T follicular helper cell (primary cell): ENCODE data around the gene KMT5C.
"Not testable (repeated sequence)": the region's sequence is repeated elsewhere in the genome, so short reads cannot be mapped to it uniquely, and the experiment has no call there.

ENCODE experiments used
- DNase-seq: peaks from one replicate; pipeline ENCODE4 v3.0.0-alpha.2; 2020; ENCODE audit warnings: low read depth

KMT5C gene

DNA sequence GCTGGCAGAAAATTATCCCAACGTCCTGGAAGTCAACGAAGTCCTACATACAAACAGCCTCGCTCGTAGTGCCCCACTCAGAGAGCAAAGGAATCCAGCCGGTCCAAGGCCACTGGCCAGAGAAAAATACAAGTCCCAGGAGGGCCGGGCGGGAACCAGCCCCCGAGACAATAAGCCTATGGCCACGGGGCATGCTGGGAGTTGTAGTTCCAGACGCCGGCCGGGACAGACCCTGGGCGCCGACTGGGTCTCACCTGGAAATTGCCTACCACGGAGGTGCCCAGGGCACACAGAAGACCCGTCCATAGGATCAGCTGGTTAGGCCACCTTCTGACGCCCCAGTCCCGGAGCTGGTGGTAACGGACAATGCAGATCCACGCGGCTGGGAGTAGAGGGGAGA, 19.9 kb upstream of the KMT5C start:
- DNase-seq, result no peak

DNA sequence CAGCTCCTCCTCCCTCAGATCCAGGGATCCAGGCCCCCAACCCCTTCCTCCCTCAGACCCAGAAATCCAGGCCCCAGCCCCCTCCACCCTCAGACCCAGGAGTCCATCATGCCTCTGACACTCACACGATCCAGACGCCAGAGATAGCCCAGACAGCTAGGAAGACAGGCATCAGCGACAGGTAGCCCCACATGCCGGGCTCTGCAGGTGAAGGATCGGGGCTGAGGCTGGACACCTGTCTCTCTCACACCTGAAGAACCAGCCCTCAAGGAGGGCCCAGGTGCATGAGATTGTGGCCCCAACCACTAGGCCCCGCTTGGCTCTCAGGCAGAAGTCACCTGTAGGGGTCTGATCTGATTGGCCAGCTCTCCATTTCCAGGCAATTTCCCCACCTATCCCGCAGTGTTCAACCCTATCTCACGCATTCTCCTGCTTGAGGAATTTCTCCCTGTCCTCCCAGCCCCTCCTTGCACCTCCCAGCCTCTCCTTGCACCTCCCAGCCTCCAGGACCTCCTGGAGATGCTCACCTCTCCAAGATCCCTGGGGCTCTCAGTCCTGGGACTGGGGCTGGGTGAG, 18.7 kb upstream of the KMT5C start:
- DNase-seq, result no peak

DNA sequence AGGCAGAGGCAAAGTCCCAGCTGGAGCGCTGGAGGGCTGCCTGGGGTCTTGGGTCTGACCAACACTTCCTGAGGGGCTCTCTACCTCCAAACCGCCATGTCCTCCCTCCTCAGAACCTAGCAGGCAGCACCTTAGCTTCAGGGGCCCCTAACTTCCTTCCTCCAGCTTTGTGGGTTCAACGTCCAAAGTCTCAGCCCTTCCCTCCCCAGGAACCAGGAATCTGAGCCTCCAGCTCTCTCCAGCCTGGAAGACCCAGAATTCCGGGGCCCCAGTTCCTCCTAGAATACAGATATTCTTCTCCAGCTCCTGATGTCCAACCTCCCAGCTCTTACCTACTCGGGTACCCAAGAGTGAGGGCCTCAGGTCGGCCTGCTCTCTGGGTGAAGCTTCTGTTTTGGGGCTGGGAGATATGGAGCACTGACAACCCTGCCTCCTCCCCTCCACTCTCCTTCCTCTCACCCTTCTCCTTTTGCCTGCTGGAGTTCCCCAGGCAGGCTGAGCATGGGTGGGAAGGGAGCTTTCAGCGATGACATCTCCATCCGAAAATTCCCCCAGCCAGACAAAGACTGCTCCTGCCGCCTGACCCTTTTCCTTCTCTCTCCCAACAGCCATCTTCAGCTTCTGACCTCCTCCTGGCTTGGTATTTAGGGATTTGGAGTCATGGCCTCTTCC, 18.1 kb upstream of the KMT5C start:
- DNase-seq, result no peak

DNA sequence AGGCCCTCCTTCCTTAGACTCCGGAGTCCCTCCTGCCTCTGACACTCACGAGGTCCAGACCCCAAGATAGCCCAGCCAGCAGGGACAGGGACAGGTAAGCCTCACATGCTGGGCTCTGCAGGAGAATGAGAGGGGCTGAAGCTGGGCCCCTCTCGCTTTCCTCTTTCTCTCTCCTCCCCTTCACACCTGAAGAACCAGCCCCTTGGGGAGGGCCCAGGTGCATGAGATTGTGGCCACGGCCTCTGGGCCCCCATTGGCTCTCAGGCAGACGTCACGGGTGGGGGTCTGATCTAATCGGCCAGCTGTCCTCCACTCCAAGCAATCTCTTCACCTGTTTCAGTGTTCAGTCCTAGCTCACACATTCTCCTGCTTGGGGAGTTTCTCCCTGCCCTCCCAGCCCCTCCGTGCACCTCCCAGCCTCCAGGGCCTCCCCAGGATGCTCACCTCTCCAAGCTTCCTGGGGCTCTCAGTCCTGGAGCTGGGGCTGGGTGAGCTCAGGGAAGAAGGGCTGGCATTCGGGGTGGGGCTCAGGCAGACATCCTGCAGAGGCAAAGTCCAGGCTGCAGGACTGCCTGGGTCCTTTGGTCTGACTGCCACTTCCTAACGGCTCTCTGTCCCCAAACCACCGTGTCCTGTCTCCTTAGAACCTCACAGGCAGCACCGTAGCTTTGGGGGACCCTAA, 17.3 kb upstream of the KMT5C start:
- DNase-seq, result no peak

DNA sequence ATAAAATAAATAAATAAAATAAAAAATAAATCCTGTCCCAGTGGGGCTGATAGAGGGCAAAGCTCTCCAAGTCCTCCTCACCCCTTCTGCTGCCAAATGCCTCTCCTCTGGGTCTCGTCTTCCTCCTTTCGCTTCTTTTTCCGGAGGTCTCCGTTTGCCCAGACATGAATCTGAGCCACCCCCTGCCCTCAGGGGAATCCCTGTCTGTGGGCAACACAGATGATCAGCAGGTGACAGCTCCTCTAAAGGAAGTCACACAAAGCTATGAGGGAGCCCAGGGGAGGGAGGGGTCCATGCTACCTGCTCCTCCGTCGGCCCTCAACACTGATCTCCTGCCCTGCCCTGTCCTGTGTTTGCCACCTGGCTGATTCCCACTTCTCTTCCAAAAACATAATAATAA, 15.0 kb upstream of the KMT5C start:
- no peak for DNase-seq

DNA sequence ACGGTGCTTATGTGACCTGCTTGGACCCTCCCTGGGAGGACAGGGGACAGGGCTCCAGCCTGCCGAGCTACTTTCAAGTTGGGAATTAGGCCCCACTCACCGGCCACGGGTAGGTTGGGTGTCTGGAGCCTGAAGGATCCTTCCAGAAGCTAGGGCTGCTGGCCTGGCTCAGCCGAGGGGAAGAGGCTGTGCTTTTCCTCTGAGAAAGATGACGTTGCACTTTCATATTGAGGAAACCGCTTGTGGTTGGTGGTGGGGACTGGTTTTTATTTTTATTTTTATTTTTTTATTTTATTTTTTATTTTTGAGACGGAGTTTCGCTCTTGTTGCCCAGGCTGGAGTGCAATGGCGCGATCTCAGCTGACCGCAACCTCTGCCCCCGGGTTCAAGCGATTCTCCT, 14.5 kb upstream of the KMT5C start, which contains the start of gene TMEM150B:
Gene TMEM150B, minus strand, starts transcription at position 170 of the 400 bp plus-strand sequence. CDS start 4,305 bp downstream, outside the sequence.
- DNase-seq, result no peak

DNA sequence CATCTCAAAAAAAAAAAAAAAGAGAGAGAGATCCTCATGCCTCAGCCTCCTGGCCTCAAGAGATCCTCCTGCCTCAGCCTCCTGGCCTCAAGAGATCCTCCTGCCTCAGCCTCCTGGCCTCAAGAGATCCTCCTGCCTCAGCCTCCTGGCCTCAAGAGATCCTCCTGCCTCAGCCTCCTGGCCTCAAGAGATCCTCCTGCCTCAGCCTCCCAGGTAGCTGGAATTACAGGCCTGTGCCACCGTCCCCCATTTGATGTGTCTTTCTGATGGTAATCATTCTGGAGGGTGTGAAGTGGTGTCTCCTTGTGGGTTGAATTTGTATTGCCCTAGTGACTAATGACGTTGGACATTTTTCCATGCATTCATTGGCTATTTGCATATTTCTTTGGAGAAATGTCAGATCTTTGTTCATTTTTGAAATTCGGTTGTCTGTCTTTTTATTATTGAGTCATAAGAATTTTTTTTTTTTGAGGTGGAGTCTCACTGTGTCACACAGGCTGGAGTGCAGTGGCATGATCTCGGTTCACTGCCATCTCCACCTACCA, 10.8 kb upstream of the KMT5C start:
- not testable (repeated sequence) for DNase-seq

DNA sequence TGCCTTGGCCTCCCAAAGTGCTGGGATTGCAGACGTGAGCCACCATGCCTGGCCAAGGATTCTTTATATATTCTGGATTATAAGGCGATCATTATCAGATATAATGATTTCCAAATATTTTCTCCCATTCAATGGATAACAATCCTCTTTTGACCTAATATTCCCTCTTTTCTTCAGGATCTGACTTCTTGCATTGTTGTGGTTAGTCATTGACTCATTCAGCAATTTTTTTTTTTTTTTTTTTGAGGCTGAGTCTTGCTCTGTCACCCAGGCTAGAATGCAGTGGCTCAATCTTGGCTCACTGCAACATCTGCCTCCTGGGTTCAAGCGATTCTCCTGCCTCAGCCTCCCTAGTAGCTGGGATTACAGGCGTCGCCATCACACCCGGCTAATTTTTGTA, 9.9 kb upstream of the KMT5C start:
- not testable (repeated sequence) for DNase-seq

DNA sequence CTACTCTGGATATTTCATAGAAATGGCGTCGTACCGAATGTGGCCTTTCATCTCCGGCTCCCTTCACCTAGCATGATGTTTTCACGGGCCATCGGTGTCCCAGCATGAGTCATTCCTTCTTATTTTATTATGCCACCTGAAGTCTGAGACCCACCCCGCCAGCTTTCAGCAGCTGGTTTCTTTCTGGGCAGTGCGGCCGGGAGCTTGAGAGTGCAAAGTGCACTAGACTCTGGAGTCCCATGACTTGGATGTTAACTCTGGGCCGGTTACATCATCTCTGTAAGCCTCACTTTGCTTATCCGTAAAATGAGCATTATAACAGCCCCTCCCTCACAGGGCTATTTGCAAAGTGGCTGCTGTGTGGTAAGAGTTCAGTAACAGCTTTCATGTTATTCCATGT, 5.8 kb upstream of the KMT5C start:
- no peak for DNase-seq

DNA sequence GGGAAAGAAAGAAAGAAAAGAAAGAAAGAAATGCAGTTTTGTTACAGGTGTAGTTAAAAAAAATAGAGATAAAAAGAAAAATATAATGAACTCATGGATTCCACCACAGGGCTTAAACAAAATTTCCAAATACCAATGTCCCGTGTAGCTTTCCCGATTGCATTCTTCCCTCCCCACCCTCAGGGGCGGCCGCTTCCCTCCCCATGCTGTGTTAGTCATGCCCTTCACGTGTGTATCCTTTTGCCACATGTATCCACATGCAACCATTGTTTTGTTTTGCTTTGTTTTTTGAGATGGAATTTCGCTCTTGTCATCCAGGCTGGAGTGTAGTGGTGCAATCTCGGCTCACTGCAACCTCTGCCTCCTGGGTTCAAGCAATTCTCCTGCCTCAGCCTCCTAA, 3.6 kb upstream of the KMT5C start:
- DNase-seq, result no peak

DNA sequence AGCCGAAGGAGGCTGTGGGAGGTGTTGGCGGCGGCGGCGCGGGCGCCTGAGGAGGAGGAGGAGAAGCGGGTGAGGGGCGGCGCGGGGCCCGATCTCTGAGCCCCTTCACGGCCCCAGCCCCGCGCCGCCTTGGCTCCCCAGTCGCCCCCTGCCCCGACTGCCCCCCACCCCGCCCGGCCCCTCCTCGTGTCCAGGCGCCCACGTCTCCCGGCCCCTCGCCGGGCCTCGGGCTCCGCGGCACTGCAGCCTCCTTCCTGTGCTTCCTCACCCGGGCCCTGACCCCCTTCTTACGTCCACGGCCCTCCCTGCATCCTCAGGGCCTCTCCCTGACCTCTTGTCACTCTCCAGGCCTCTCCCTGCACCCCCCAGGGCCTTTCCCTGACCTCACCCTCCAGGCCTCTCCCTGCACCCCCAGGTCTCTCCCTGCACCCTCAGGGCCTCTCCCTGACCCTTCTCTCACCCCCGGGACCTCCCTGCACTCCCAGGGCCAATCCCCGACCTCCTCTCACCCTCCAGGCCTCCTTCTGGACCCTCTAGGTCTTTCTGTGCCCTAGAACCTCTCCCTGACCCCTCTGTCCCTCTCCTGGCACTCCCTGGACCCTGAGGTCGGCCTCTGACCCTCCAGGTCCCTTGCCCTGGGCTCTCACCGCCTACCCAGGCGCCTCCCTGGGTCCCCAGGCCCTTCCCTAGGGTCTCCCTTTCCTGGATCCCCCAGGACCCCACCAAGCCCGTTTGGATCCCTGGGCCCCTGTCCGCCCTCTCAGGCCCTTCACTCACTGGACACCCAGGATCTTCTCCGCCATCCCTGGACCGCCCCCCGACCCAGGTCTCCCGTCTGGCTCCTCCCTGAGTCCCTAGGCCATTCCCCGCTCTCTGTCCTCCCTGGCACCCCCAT, 460 bp downstream of the KMT5C start:
- no peak for DNase-seq

DNA sequence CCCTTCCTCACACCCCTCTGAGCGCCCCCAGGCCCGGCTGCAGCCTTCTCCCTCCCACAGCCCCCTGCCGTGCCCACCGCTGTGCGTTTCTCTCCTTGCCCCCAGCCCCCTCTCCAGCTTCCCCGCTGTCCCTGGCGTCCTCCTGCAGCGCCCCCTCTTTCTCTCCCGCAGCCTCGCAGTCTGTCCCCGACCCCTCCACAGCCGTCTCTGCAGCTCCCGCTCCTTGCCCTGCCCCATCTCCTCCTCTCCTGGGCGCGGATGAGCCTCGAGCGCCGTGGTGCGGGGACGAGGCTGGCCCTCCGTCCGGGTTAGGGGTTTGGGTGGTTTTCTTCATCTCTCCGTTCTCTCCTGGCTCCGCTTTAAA, 1.1 kb downstream of the KMT5C start:
- DNase-seq, result no peak

DNA sequence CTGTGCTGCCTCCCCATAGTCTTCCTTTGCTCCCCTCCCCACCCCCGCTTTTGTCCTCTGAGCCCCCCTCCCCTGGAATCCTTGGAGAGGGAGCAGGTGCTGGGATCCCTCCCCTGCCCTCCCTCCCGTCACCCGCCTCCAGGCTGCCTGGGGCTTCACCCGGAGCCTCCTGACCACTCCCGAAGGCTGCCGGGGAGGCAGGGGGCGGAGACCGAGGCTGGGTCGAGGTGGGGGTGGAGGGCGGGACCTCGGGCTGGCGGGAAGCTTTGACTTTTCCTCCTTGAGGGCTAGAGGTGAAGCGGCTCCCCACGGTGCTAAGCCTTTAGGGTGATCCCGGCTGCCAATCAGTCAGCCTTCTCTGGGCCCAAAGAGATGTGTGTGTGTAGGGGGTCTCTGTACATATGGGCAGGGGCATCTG, 1.5 kb downstream of the KMT5C start:
- peak; percentile 23 for DNase-seq

DNA sequence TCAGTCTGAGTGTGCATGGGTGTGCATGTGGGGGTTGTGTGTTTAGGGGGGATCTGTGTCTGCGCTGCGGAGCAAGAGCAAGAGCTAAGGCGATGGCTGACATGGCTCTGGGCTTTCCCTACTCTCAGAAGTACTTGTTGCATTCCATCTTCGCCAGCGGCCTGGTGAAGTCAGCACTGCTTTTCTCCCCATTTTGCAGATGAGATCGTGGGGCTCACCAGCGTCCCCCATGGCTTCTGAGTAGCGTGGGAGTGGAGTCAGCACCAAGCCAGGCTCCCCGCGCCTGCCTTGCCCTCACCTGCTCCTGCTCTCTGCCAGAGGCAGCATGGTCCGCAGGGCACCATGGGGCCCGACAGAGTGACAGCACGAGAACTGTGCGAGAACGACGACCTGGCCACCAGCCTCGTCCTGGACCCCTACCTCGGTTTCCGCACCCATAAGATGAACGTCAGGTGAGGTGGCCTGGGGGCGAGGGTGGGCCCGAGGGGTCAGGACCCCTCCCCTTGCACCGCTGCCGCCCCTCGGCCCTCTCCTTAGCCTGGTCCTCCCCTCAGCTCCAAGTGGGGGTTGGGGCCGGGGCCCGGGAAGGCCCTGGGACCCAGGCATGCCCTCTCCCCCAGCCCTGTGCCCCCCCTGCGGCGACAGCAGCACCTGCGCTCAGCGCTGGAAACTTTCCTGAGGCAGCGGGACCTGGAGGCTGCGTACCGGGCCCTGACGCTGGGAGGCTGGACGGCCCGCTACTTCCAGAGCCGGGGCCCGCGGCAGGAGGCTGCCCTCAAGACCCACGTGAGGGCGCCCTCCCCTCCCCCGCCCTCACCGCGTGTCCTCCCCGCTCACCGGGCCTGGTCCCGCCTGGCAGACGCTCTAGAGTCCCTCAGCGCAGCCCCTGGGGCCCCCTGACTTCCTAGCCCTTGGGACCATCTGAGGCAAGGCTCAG, 2.2 kb downstream of the KMT5C start:
- no peak for DNase-seq

DNA sequence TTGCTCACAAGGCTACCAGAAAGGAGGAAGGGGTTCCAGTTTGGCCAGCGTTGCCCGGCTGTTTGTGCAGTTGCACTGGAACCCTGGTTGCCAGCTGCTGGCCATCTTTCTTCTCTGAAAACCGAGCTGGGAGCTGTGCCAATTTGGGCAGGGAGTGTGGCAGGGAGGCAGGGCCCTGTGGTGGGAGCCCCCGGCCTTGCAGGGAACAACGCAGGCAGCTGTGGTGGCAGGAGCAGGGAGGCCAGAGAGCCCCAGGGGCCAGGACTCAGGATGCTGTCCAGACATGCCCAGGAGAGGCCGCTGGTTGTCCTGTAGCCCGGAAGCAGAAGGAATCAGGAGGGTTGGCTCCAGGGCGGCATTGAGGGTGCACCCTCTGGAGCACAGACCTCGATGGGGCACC, 4.8 kb downstream of the KMT5C start:
- DNase-seq, result no peak

DNA sequence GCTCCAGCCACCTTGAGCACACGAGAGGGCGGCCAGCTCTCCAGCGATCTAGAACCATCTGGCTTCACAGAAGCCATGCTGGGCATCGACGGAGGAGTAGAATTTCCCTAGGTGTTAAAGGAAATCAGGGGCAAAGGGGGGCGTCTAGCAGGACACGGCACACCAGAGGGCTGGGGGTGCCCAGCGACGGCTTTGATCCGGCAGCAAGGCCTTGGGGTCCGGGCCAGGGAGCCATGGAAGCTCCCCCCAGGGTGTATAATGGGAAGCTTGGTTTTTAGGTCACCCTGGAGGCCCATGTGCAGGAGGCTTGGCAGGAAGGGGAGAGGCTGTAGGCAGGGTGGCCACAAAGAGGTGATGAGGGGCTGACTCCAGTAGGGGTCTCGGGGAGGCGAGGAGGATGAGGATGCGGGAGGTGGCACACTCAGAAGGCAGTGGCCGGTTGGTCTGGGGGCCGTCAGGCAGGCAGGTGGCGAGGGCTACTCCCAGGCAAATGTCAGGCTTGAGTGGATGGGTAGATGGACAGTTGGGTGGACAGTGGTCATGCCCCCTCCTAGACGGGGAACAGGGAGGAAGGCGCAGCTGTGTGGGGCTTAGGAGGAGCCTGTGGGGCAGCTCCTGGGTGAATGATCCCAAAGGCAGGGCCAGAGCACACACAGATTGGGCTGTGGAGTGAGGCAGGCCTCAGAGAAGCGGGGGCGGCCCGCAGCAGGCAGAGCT, 5.6 kb downstream of the KMT5C start:
- no peak for DNase-seq

DNA sequence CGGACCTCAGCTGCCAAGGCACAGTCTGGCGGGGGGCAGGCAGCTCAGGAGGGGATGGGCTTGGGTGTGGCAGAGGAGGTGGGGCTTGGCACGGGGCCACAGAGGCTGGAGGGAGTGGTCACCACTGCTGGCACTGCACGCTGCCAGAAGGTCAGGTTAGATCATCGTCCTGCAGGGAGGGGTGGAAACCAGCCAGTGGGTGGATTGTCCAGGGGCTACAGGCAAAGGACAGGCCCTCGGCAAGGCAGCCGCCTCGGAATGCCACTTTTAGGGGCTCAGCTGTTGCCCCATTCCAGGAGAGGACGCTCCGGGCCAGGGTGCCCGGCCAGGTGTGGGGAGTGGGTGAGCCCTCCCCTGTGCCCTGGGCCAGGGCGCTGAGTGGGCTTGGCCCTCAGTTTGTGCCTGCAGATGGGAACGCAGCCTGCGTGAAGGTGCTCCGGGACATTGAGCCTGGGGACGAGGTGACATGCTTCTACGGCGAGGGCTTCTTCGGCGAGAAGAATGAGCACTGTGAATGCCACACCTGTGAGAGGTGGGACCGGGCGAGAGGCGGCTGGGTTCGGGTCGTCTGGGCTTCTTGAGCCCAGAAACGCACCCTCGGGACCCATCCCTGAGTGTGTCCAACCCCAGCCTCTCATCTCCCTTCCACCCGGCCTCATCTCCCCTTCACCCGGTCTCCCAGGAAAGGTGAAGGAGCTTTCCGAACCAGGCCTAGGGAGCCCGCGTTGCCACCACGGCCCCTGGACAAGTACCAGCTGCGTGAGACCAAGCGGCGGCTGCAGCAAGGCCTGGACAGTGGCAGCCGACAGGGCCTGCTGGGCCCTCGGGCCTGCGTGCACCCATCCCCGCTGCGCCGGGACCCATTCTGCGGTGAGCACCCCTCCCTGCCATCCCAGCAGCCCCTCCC, 6.4 kb downstream of the KMT5C start:
- no peak for DNase-seq

DNA sequence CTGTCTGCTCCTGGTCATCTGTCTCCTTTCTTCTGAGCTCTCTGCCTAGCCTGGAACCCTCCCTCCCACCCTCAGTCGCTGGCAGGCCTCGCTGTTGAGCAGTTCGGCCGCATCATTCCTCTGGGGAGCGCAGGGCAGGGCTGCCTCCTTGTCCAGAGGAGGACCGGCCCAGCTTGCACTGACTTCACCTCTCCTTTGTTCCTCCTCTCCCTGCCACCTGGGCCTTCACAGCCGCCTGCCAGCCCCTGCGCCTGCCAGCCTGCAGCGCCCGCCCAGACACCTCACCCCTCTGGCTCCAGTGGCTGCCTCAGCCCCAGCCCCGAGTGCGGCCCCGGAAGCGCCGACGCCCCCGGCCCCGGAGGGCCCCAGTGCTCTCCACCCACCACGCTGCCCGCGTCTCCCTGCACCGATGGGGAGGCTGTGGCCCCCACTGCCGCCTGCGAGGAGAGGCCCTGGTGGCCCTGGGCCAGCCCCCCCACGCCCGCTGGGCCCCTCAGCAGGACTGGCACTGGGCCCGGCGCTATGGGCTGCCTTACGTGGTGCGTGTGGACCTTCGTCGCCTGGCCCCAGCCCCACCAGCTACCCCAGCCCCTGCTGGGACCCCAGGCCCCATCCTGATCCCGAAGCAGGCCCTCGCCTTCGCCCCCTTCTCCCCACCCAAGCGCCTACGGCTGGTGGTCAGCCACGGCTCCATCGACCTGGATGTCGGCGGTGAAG, 7.2 kb downstream of the KMT5C start:
- no peak for DNase-seq
